Measurements from ENCODE around the gene MAN1C1.

The MAN1C1 gene

GRCh38 chr1:25614501-25615171 lies 2.0 kb upstream of the MAN1C1 start:
- no peak for DNase-seq (ENCODE audit: low spot score)

- DNase-seq (ENCODE audit: low spot score): no peak
Observed at GRCh38 chr1:25615172-25615541, 1.4 kb upstream of the MAN1C1 start.

- DNase-seq (ENCODE audit: low spot score): no peak
Observed at GRCh38 chr1:25615563-25616094, 962 bp upstream of the MAN1C1 start.

GRCh38 chr1:25616987-25617624 lies 515 bp downstream of the MAN1C1 start:
- DNase-seq (ENCODE audit: low spot score): peak; percentile 33

- DNase-seq (ENCODE audit: low spot score): no peak
Observed at GRCh38 chr1:25617625-25618432, 1.2 kb downstream of the MAN1C1 start.

- DNase-seq (ENCODE audit: low spot score): no peak
Observed at GRCh38 chr1:25618433-25618808, 1.8 kb downstream of the MAN1C1 start.

- peak; percentile 60 for DNase-seq (ENCODE audit: low spot score)
Observed at GRCh38 chr1:25619101-25619890, 2.7 kb downstream of the MAN1C1 start.

GRCh38 chr1:25620211-25620610 lies 3.6 kb downstream of the MAN1C1 start:
- no peak for DNase-seq (ENCODE audit: low spot score)

- no peak for DNase-seq (ENCODE audit: low spot score)
Observed at GRCh38 chr1:25620701-25621350, 4.2 kb downstream of the MAN1C1 start.

- DNase-seq (ENCODE audit: low spot score): no peak
Observed at GRCh38 chr1:25621876-25622275, 5.3 kb downstream of the MAN1C1 start.

- DNase-seq (ENCODE audit: low spot score): peak; percentile 50
Observed at GRCh38 chr1:25622531-25622930, 5.9 kb downstream of the MAN1C1 start.

- no peak for DNase-seq (ENCODE audit: low spot score)
Observed at GRCh38 chr1:25623007-25623406, 6.4 kb downstream of the MAN1C1 start.

GRCh38 chr1:25623731-25624130 lies 7.1 kb downstream of the MAN1C1 start:
- no peak for DNase-seq (ENCODE audit: low spot score)

- DNase-seq (ENCODE audit: low spot score): no peak
Observed at GRCh38 chr1:25624156-25624555, 7.6 kb downstream of the MAN1C1 start.

GRCh38 chr1:25624604-25625003 lies 8.0 kb downstream of the MAN1C1 start:
- no peak for DNase-seq (ENCODE audit: low spot score)

GRCh38 chr1:25626018-25626417 lies 9.4 kb downstream of the MAN1C1 start:
- no peak for DNase-seq (ENCODE audit: low spot score)

GRCh38 chr1:25628741-25629421 lies 12.3 kb downstream of the MAN1C1 start:
- no peak for DNase-seq (ENCODE audit: low spot score)

GRCh38 chr1:25629836-25630235 lies 13.2 kb downstream of the MAN1C1 start:
- no peak for DNase-seq (ENCODE audit: low spot score)

- peak; percentile 47 for DNase-seq (ENCODE audit: low spot score)
Observed at GRCh38 chr1:25631750-25632485, 15.3 kb downstream of the MAN1C1 start.

GRCh38 chr1:25634066-25634465 lies 17.5 kb downstream of the MAN1C1 start:
- DNase-seq (ENCODE audit: low spot score): no peak
